HG02870 (cell line): ENCODE results near the gene FCHSD1.

Experiments
- ATAC-seq: cut with Tn5 transposase; IDR thresholded peaks from one replicate; pipeline ENCODE4 v1.9.1; 2021; ENCODE audit warnings: mild to moderate bottlenecking, moderate library complexity; ENCODE audit not compliant: unreplicated experiment

FCHSD1 gene

DNA sequence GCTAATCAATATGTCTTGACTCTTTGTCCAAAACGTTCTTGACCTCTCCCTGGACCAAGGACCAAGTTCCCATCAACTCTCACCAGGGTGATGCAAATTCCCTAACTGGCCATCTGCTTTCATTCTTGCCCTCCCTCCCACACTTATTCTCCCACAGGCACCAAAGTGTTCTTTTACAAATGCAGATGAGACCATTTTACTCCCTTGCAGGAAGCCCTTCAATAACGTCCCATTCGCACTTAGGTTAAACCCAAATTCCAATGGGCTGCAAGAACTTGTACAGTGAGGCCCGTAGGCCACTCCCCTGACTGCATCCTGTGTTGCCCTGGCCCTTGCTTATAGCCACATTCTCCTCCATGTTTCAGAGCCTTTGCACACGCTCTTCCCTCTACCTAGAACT, 23.5 kb upstream of the FCHSD1 start:
- no peak for ATAC-seq

DNA sequence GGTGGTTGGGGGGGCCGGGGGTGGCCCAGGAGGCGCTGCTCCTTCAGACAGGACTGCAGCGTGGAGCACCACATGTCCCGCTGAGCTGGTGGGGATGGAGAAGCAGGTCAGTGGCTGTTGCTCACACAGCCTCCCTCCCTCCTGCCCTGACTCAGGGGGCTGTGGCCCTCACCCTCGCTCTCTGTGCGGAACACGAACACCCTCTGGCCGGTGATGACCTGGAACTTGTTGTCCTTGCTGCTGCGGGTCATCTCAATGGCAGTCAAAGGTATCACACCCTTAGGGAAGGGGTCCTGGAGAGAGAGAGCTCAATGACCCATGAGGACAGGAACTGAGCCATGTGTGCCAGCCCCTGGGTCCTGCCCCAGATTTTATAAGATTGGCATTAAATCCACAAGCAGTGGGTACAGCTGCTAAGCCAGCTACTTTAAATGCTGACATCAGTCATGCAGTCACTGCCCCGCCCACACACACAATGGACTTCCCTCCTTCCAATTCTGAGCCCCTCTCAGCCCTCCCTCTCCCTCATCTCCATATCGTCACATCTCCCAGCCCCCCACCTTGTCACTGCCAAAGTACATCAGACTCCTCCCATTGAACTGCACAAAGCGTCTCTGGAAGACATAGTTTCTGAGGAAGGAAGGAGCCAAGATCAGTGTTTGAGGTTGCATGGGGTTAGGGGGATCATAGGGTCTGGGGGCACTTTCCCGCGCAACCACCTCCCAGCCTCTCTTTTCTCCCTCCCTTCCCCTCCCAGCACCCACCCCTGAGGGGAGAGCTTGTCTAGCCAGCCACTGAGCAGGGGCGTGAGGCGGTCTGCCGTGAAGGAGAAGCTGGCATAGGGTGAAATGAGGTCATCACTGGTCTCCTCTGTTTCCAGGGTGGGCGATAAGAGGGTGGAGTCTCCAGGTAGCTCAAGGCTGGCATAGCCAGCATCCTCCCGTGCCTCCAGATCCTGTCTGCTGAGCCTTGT, 21.9 kb upstream of the FCHSD1 start:
- no peak for ATAC-seq

DNA sequence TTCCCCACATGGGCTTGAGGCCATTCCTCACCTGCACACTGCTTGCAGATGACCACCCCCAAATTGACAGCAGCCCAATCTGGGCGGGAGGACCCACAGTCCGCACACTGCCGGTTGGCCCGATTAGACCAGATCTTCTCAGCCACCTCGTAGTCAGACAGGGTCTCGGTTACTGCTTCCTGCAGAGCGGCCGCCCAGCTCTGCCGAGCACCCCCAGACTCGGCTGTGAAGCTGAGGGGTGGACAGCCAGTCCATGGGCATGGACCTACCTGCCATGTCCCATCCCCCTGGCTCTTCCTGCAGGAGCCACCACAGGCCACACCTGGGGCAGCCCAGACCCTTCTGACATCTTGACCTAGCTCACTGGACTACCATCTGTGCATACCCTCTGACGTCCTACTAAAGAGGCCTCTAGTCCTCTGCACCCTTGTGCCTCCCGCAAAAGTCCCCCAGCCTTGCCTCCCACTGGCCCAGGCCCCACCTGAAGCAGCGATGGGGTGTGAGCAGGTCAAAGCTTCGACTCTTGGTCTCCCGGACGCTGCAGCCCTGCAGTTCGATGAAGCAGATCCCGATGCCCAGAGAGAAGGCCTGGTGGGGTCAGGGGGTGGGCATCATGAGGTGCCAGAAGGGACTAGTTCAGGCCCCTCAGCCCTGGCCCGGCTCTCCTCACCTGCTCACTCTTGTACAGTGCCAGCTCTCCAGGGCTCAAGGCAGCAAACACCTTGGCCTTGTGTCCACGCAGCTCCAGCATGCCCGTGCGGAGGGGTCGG, 21.0 kb upstream of the FCHSD1 start:
- ATAC-seq = no peak

- no peak for ATAC-seq
Measured at GRCh38 chr5:141669520-141669919, 18.3 kb upstream of the FCHSD1 start.

DNA sequence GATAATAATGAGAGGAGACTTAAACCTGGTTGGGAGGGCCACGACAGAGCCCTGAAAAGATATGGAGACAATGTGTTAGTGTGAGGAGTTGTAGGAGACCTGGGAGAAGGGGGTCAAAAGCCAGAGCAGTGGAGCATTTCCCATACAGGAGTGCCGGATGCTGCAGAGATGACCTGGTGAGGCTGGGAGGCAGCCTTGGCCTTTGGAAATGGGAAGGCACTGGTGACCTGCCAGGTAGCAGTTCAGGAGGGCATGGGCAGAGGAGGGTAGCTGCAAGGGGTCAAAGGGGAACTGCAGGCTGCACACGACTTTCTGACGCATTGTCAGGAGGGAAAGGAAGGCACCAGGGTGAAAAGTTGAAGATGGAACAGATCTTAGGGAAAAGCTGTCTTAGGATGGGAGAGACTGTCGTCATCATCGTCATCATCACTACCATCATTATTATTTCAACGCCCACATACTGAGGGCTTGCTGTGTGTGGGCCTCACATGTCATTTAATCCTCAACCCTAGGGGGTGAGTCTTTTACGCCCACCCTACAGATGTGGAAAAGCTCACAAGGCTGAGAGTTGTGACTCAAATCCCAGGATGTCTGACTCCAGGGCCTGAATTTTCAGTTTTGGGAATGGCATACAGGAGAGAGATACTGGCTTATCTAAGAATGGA, 17.5 kb upstream of the FCHSD1 start:
- no peak for ATAC-seq

- ATAC-seq = no peak
Measured at GRCh38 chr5:141665995-141666940, 15.1 kb upstream of the FCHSD1 start.

DNA sequence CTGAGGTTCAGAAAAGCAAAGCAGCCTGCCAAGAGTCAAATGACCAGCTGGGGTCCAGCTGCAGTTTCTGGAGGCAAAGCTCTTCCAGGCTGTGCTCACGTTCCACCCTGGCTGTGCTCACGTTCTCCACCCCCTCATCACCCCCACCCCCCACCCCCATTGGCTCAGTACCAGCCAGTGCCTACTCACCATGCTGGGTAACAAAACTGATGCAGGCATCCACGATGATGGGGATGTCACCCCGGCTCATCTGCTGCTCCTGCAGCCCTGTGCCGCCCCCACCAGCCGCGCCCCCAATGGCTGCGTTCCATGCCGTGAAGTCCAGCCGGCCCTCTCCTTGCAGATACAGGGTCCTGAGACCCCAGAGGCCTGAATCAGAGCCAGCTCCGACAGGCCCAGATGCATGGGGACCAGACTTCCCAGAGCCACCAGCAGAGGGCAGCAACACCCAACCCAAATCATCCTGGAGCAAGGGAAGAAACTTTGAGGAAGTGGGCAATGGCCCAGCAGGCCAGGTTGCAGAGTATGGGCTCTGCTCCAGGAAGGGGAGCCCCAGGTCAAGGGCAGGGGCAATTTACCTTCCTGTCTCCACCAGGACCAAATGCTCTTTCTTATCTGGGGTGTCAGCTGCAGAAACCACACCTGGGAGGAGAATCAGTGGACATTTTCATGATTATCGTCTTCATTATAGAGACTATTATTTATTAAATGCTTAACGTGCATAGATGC, 13.7 kb upstream of the FCHSD1 start:
- peak; percentile 99 for ATAC-seq

DNA sequence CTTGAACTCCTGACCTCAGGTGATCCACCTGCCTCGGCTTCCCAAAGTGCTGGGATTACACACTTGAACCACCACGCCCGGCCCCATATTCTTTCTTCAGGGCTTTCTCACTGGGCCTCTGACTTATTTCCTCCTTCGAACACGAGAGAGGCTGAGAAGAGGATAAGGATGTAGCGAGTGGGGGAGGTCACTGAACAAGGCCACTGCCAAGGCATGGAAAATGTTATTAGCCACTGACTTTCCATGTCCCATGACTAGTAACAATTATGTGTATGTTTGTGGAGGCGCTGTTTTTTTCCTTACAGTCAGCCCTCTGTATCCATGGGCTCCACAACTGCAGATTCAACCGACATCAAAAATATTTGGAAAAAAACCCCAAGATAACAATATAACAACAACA, 12.3 kb upstream of the FCHSD1 start:
- ATAC-seq = no peak

DNA sequence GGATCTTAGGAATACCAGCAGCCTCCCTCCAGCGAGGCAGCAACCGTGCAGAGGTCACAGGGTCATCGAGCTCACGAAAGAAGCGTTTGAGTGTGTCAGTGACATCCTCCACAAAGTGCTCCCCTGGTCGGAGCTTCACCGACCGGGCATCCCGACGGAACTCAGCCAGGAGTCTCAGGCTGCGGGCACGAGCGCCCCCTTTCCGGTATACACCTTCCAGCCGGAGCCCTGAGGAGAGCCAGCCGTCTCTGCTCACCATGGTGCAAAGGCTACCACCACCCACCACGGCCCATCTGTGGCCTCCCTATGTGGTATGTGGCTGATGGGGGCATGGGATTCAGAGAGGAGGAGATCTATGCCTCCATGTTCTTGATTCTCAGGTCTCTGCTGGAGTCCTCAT, 10.8 kb upstream of the FCHSD1 start:
- ATAC-seq = no peak

DNA sequence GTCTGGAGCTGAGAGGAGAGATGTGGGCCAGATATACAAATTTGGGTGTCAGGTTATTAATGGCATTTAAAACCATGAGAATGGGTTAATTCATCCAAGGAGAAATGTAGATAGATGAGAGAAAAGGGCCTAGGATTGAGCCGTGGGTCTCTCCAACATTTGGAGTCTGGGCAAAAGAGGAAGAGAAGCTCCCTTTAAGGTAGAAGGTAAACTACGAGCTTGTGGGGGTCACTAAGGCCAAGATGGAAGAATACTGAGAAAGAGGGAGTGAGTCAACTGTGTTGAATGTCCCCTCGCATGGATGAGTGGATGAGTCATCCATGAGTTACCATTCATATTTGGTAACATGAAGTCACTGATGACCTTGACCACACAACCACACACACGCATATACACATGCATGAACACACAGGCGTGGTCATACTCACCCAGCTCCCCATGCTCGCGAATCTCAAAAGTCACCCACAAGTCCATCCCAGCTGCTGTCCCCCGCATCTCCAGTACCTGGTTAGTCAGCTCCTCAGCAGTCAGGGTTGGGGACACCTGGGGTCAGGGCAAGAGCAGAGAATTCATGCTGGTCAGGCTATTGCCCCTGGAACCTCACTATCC, 6.8 kb upstream of the FCHSD1 start:
- ATAC-seq = peak; percentile 73

DNA sequence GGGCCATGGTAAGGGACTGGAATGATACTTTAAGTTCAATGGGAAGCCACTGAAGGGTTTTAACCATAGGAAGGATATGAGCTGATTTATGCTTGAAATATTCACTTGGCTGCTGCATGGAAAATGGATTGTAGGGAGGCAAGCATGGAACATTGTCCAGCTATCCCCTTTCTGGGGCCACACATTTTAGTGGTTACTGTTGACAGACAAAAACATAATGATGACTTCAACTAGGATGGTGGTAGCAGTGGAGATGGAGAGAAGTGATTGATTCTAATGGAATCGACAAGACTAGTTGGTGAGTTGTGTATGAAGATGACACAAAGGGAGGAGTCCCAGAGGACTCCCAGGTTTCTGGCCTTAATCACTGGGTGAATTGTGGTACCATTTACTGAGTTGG, 6.2 kb upstream of the FCHSD1 start:
- ATAC-seq = no peak

DNA sequence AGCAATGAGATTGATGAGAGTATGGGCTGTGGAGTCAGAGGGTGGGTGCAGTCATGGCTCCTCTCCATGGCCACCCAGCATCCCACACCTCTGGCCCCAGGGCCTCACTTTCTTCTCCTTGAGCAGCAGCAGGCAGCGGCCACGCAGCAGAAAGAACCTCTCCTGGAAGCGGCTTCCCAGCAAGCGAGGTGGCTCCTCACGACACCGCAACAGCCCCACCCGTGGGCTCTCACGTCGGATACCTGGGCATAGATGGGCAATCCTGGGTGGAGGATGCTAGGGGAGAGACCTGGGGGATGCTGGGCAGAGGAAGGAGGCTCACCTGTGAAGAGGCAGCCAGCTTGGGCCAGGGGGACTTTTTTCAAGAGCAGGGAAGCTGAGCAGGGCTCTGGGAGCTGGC, 5.2 kb upstream of the FCHSD1 start:
- no peak for ATAC-seq

GRCh38 chr5:141655020-141655419, 3.8 kb upstream of the FCHSD1 start:
- ATAC-seq = no peak

GRCh38 chr5:141654298-141654697, 3.1 kb upstream of the FCHSD1 start:
- no peak for ATAC-seq

DNA sequence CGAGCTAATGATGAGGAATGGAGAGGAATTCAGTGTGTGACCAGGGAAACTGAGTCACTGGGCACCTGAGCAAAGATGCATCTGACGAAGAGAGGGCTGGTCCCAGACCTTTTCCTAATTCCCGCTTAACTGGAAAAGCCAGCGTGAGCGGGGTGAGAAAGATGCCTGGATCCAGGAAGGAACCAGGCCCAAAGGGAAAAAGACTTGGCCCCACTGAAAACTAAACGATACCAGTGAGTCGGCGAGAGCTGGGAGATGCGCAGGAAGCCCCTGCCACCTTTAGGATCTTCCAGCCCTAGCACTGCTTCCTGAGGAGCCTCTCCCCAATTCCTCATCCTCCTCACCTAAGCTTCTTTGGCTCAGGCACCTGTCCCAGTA, 499 bp upstream of the FCHSD1 start:
- ATAC-seq = no peak

- no peak for ATAC-seq
Measured at GRCh38 chr5:141649972-141650371, 1.2 kb downstream of the FCHSD1 start.

DNA sequence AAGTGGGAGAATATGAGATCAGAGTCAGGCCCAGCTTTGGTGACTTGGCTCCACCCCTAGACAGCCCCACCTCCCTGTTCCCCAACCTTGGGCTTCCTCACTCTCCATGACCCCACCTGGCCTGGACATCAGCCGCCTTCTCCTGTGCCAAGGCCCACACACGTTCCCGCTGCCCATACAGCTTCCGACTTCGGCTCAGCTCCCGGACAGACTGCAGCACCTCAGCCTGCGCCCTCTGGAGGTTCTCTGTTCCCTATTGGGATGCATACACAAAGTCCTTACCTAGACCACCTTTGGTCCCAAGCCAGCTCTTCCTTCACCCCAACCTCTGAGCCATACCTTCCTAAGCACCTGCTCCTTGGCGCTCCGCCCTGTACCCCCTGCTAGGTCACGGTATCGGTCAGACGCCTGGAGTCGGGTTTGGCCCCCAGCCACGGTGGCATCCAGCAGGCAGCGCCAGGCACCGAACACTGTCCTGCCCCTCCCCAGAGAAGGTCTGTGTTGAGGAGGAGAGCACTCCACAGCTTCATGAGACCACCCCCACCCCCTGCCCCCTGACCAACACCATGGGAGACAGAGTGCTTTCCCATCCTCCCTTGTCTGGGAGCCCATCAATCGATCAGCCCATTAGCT, 2.0 kb downstream of the FCHSD1 start:
- ATAC-seq = no peak

- ATAC-seq = no peak
Measured at GRCh38 chr5:141647851-141648250, 3.4 kb downstream of the FCHSD1 start.

GRCh38 chr5:141647242-141647641, 4.0 kb downstream of the FCHSD1 start:
- ATAC-seq = no peak
